Right cardiac atrium (tissue), 5 donors: Measurements from ENCODE around the gene SELENOS. TPM values are rescaled to one million over a fixed set of nuclear protein-coding genes. Genes with fewer than 3 reads are reported as not detected.

Source experiments
- ATAC-seq, 2 donors: fragments of 200-7000 bp; cut with Tn5 transposase; one replicate each; pipeline versions ENCODE4 v1.8.0 to v1.9.1; 2020; ENCODE audit warnings: moderate library complexity in 2 of 2, mild to moderate bottlenecking in 1 of 2
- DNase-seq, 3 donors: peaks; one replicate each; pipeline ENCODE4 v3.0.0-alpha.2; 2020
- H3K27ac ChIP-seq: one replicate; pipeline ENCODE4 v1.5.1; 2013; ENCODE audit warnings: mild to moderate bottlenecking, low read length, control low read depth, moderate library complexity
- H3K27me3 ChIP-seq: one replicate; pipeline ENCODE4 v1.6.1; 2013; ENCODE audit not compliant: control insufficient read depth, insufficient read depth
- H3K4me1 ChIP-seq: one replicate; pipeline ENCODE4 v1.6.1; 2013; ENCODE audit warnings: low read length; ENCODE audit not compliant: control insufficient read depth, insufficient read depth
- H3K4me3 ChIP-seq: one replicate; pipeline ENCODE4 v1.5.1; 2013; ENCODE audit warnings: low read length, control low read depth
- H3K9me3 ChIP-seq: one replicate; pipeline ENCODE4 v1.6.1; 2013; ENCODE audit warnings: low read length; ENCODE audit not compliant: control insufficient read depth
- WGBS: extraction: QIAGEN DNeasy Blood & Tissue Kit; methylation state at CpG from one replicate; pipeline ENCODE4 v1.1.7; 2013; 5-methylcytosine and 5-hydroxymethylcytosine counted together
- intact Hi-C, 4 donors: fragments of 100-400 bp; cut with DNase I; formaldehyde crosslinking; loops; one replicate each; pipeline versions ENCODE4 v1.11.0 to v1.14.0; 2022 to 2023
- polyA plus RNA-seq: library from polyadenylated mRNA; stranded (reverse); fragments of 200-250 nt; gene quantifications from one replicate; pipeline ENCODE4 v1.2.3, GENCODE V29; 2013
- total RNA-seq, 4 donors: library from RNA; stranded (reverse); fragmentation: NEBNext Ultra II Directional; extraction: Animal tissue kit (Norgen Biotek cat#: 25700); gene quantifications; one replicate each; pipeline ENCODE4 v1.2.1, GENCODE V29; 2021
- donor health status: healthy with polysubstance abuse.
- donor health status: DM: no; HTN: yes; CAD: no.
- donor health status: DM: no; HTN: no; CAD: no.
- donor health status: DM: no; HTN: yes; CAD: no; lungs with severe emphysema.
- donor health status: DM: yes; HTN: yes; CAD: no.

The SELENOS gene
- total and polyA plus RNA-seq, 5 donors: 27.4 to 61.4 (median 38.5) TPM

GRCh38 chr15:101275018-101275417 is 2.3 kb downstream of the SELENOS start:
- no peak for DNase-seq
- Histone ChIP-seq H3K4me3 (no peak overlapping the region), H3K9me3 (no peaks in the 10 kb centered on the region), H3K4me1 (peaks cover 2% of the 10 kb centered on the region), H3K27ac (no peak overlapping the region), H3K27me3 (no peaks in the 10 kb centered on the region)
- no peak for ATAC-seq
- intact Hi-C loops: no loop called here
- 88% methylated on average over 5 of the region's 5 CpGs for WGBS

- ATAC-seq: no peak
- Histone ChIP-seq H3K27me3 (no peaks in the 10 kb centered on the region), H3K27ac (no peak overlapping the region), H3K4me1 (peaks cover 2% of the 10 kb centered on the region), H3K4me3 (no peak overlapping the region), H3K9me3 (no peaks in the 10 kb centered on the region)
- no peak for DNase-seq
- intact Hi-C loops: no loop called here
- 82% methylated on average over 5 of the region's 5 CpGs for WGBS
Observed at GRCh38 chr15:101273534-101273933, 3.8 kb downstream of the SELENOS start.

GRCh38 chr15:101272584-101272983 is 4.7 kb downstream of the SELENOS start:
- H3K4me3 ChIP-seq: no peak overlapping the region
- intact Hi-C loops: no loop called here
- WGBS: 83% methylated on average over 9 of the region's 9 CpGs

GRCh38 chr15:101269479-101270223 is 7.6 kb downstream of the SELENOS start:
- Histone ChIP-seq H3K27ac (no peak overlapping the region), H3K4me1 (no peaks in the 10 kb centered on the region), H3K9me3 (no peaks in the 10 kb centered on the region), H3K4me3 (no peak overlapping the region), H3K27me3 (no peaks in the 10 kb centered on the region)
- ATAC-seq: peak; percentile 48 to 56
- intact Hi-C loops: loop anchor here in 1 of 4 donors (10.0 kb wide), 1 partner anchor 645 kb away; no protein-coding TSS in a partner anchor
- DNase-seq: peak; percentile 59 to 79 (median 69)
- WGBS: 67% methylated on average over 16 of the region's 16 CpGs

More at GRCh38 chr15:101272584-101272983, 4.7 kb downstream of the SELENOS start:
- DNase-seq (no peak), ATAC-seq (no peak)
- H3K9me3 ChIP-seq: no peaks in the 10 kb centered on the region
- no peaks in the 10 kb centered on the region for H3K4me1 ChIP-seq
- H3K27ac ChIP-seq: no peak overlapping the region
- H3K27me3 ChIP-seq: no peaks in the 10 kb centered on the region

- 53% methylated on average over 18 of the region's 18 CpGs for WGBS
- peak; percentile 62 to 79 (median 78) for DNase-seq
- peak; percentile 57 to 61 for ATAC-seq
- Histone ChIP-seq H3K27ac (peak overlapping the region; percentile 69), H3K27me3 (no peaks in the 10 kb centered on the region), H3K9me3 (no peaks in the 10 kb centered on the region), H3K4me3 (no peak overlapping the region), H3K4me1 (no peaks in the 10 kb centered on the region)
- intact Hi-C loops: loop anchor here in 1 of 4 donors (10.0 kb wide), 1 partner anchor 643 kb away; no protein-coding TSS in a partner anchor
Observed at GRCh38 chr15:101267320-101268104, 9.8 kb downstream of the SELENOS start.

GRCh38 chr15:101266787-101267186 is 10.5 kb downstream of the SELENOS start:
- no peaks in the 10 kb centered on the region for H3K4me1 ChIP-seq
- no peak overlapping the region for H3K4me3 ChIP-seq
- intact Hi-C loops: loop anchor here in 1 of 4 donors (10.0 kb wide), 1 partner anchor 642 kb away; no protein-coding TSS in a partner anchor
- peak overlapping the region; percentile 69 for H3K27ac ChIP-seq
- no peak for DNase-seq
- no peaks in the 10 kb centered on the region for H3K9me3 ChIP-seq
- WGBS: 57% methylated on average over 9 of the region's 9 CpGs
- ATAC-seq: peak in 1 of 2 donors; percentile 3
- no peaks in the 10 kb centered on the region for H3K27me3 ChIP-seq

- Histone ChIP-seq H3K9me3 (no peaks in the 10 kb centered on the region), H3K27me3 (no peaks in the 10 kb centered on the region), H3K27ac (no peak overlapping the region), H3K4me1 (no peaks in the 10 kb centered on the region), H3K4me3 (no peak overlapping the region)
- intact Hi-C loops: loop anchor here in 1 of 4 donors (10.0 kb wide), 1 partner anchor 641 kb away; no protein-coding TSS in a partner anchor
- ATAC-seq (no peak), DNase-seq (no peak)
- WGBS: 56% methylated on average over 3 of the region's 3 CpGs
Observed at GRCh38 chr15:101266034-101266433, 11.3 kb downstream of the SELENOS start.

- intact Hi-C loops: loop anchor here in 2 of 4 donors (5.0 to 10.0 kb wide), 2 partner anchors 173 to 640 kb away; no protein-coding TSS in a partner anchor
- Histone ChIP-seq H3K9me3 (no peaks in the 10 kb centered on the region), H3K27me3 (no peaks in the 10 kb centered on the region), H3K4me1 (no peaks in the 10 kb centered on the region), H3K27ac (no peak overlapping the region), H3K4me3 (no peak overlapping the region)
- ATAC-seq (peak; percentile 8 to 22), DNase-seq (no peak)
- WGBS: 75% methylated on average over 17 of the region's 17 CpGs
Observed at GRCh38 chr15:101264911-101265641, 12.2 kb downstream of the SELENOS start.

GRCh38 chr15:101264011-101264410 is 13.3 kb downstream of the SELENOS start:
- H3K27ac ChIP-seq: no peak overlapping the region
- no peak for ATAC-seq

GRCh38 chr15:101262551-101262950 is 14.7 kb downstream of the SELENOS start:
- no peaks in the 10 kb centered on the region for H3K9me3 ChIP-seq
- H3K27me3 ChIP-seq: no peaks in the 10 kb centered on the region
- DNase-seq: no peak
- H3K27ac ChIP-seq: no peak overlapping the region
- no peak overlapping the region for H3K4me3 ChIP-seq
- intact Hi-C loops: loop anchor here in 2 of 4 donors (5.0 to 10.0 kb wide), 2 partner anchors 170 to 638 kb away; no protein-coding TSS in a partner anchor
- H3K4me1 ChIP-seq: no peaks in the 10 kb centered on the region
- WGBS: 89% methylated on average over 4 of the region's 4 CpGs
- no peak for ATAC-seq

More at GRCh38 chr15:101264011-101264410, 13.3 kb downstream of the SELENOS start:
- intact Hi-C loops: loop anchor here in 2 of 4 donors (5.0 to 10.0 kb wide), 2 partner anchors 172 to 639 kb away; no protein-coding TSS in a partner anchor
- Histone ChIP-seq H3K9me3 (no peaks in the 10 kb centered on the region), H3K4me1 (no peaks in the 10 kb centered on the region), H3K4me3 (no peak overlapping the region), H3K27me3 (no peaks in the 10 kb centered on the region)
- no peak for DNase-seq
- 87% methylated on average over 4 of the region's 4 CpGs for WGBS
